Ovary (tissue), 9 donors: ENCODE data around the gene RAB3B. TPM values are rescaled to one million over a fixed set of nuclear protein-coding genes. Genes with fewer than 3 reads are reported as not detected.

Source experiments
- DNase-seq, 5 donors: peaks; one replicate each; pipeline ENCODE4 v3.0.0-alpha.2; 2019 to 2020
- H3K27ac ChIP-seq, 2 donors: fragments of 200-600 bp; one replicate each; pipeline versions ENCODE4 v1.5.1 to v1.8.0; 2019 to 2022
- H3K27me3 ChIP-seq: fragments of 200-600 bp; one replicate; pipeline ENCODE4 v1.8.0; 2022
- H3K36me3 ChIP-seq: fragments of 200-600 bp; sonication (generic); one replicate; pipeline ENCODE4 v1.5.1; 2019
- H3K4me1 ChIP-seq: one replicate; pipeline ENCODE4 v1.8.1; 2013; ENCODE audit warnings: mild to moderate bottlenecking, moderate library complexity; ENCODE audit not compliant: insufficient read depth
- H3K4me3 ChIP-seq: fragments of 200-600 bp; sonication (generic); one replicate; pipeline ENCODE4 v1.5.1; 2017
- H3K9me3 ChIP-seq, 2 donors: fragments of 200-600 bp in 1 of 2; sonication (generic) in 1 of 2; one replicate each; pipeline versions ENCODE4 v1.5.1 to v1.8.1; 2013 to 2019; ENCODE audit warnings: mild to moderate bottlenecking in 1 of 2, moderate library complexity in 1 of 2
- EP300 ChIP-seq: sonication (generic); formaldehyde crosslinking; IDR thresholded peaks from one replicate; pipeline ENCODE4 v1.6.1; 2017; ENCODE audit warnings: antibody characterized with exemption
- POLR2A ChIP-seq: fragments of 450-650 bp; IDR thresholded peaks from one replicate; pipeline ENCODE4 v1.6.1; 2017; ENCODE audit warnings: antibody characterized with exemption, mild to moderate bottlenecking, moderate library complexity
- WGBS, 3 donors: extraction: QIAGEN DNeasy Blood & Tissue Kit in 1 of 3; methylation state at CpG; one replicate each; pipeline versions ENCODE4 v1.1.5 to v1.1.7; 2013 to 2017; 5-methylcytosine and 5-hydroxymethylcytosine counted together
- intact Hi-C, 4 donors: fragments of 100-400 bp; cut with DNase I; formaldehyde crosslinking; loops; one replicate each; pipeline versions ENCODE4 v1.11.0 to v1.15.1; 2022 to 2023
- polyA plus RNA-seq, 2 donors: library from polyadenylated mRNA; stranded (reverse); fragments of 200-250 nt in 1 of 2; fragments of 350-450 nt in 1 of 2; fragmentation: Illumina TruSeq in 1 of 2; extraction: RNeasy Lipid Tissue Mini Kit (QIAGEN cat#74804) in 1 of 2; gene quantifications; one replicate each; pipeline ENCODE4 v1.2.3, GENCODE V29; 2013 to 2014
- total RNA-seq, 7 donors: library from RNA; depleted of rRNA in 2 of 7; stranded (reverse); fragments of >200 nt in 2 of 7; fragmentation: NEBNext Ultra II Directional in 3 of 7; extraction: Animal tissue kit (Norgen Biotek cat#: 25700) in 3 of 7; gene quantifications; one replicate each; pipeline versions ENCODE4 v1.1.0 to v1.2.4, GENCODE V29; 2016 to 2023
- TF ChIP-seq, protein P1 (sequence below), 3 donors: fragments of 450-650 bp in 2 of 3; fragments of 200-600 bp in 1 of 3; IDR thresholded peaks; one replicate each; pipeline versions ENCODE4 v1.5.1 to v1.8.0; 2016 to 2022; ENCODE audit warnings: antibody characterized with exemption in 3 of 3, mild to moderate bottlenecking in 1 of 3
- donor health status: DM: no; HTN: no; CAD: no; lungs with moderate emphysema.
- donor health status: DM: no; HTN: no; CAD: no.
- donor health status: Bipolar disorder and iron deficiency.
- donor health status: DM: yes; HTN: yes; CAD: no.
- donor health status: DM: no; HTN: no; CAD: no.
- donor health status: DM: yes; HTN: yes; CAD: no.

RAB3B gene
- total and polyA plus RNA-seq, 9 donors: 1.1 to 8.2 (median 2.9) TPM

- Histone ChIP-seq H3K27ac (no peak overlapping the region), H3K27me3 (no peaks in the 10 kb centered on the region), H3K9me3 (no peaks in the 10 kb centered on the region), H3K4me1 (no peaks in the 10 kb centered on the region), H3K4me3 (no peak overlapping the region), H3K36me3 (no peaks in the 10 kb centered on the region)
- WGBS, 3 donors: 93 to 100% (median 97%) methylated on average over 1 of the region's 1 CpG
- DNase-seq: no peak
- no peak for TF ChIP-seq POLR2A
- no peak for TF ChIP-seq EP300
- TF ChIP-seq, protein P1, sequence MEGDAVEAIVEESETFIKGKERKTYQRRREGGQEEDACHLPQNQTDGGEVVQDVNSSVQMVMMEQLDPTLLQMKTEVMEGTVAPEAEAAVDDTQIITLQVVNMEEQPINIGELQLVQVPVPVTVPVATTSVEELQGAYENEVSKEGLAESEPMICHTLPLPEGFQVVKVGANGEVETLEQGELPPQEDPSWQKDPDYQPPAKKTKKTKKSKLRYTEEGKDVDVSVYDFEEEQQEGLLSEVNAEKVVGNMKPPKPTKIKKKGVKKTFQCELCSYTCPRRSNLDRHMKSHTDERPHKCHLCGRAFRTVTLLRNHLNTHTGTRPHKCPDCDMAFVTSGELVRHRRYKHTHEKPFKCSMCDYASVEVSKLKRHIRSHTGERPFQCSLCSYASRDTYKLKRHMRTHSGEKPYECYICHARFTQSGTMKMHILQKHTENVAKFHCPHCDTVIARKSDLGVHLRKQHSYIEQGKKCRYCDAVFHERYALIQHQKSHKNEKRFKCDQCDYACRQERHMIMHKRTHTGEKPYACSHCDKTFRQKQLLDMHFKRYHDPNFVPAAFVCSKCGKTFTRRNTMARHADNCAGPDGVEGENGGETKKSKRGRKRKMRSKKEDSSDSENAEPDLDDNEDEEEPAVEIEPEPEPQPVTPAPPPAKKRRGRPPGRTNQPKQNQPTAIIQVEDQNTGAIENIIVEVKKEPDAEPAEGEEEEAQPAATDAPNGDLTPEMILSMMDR (IDR thresholded peaks at IDR 0.05): no peak
- intact Hi-C loops: no loop called here
Measured at GRCh38 chr1:51933344-51933743, 57.2 kb downstream of the RAB3B start.

DNA sequence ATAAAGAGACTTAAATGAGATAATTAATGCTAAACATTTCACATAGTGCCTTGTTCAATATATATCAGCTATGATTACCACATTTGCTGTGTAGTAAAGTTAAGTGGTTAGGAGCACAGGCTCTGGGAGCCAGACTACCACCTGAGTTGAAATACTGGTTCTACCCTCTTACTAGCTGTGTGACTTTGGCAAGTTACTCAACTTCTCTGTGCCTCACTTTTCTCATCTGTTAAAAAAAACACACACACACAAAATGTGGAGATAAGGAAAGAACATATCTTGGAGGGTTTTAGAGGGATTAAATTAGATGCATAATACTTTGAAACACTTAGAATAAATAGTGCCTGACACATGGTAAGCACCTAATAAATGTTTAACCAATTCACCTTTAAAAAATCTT lies 60.2 kb downstream of the RAB3B start:
- intact Hi-C loops: no loop called here
- no peak for DNase-seq
- no peaks in the 10 kb centered on the region for H3K27me3 ChIP-seq

GRCh38 chr1:51928896-51929295 lies 61.6 kb downstream of the RAB3B start:
- 57 to 84% (median 79%) methylated on average over 1 of the region's 1 CpG for WGBS, 3 donors
- Histone ChIP-seq H3K36me3 (no peaks in the 10 kb centered on the region), H3K27me3 (no peaks in the 10 kb centered on the region), H3K4me3 (no peak overlapping the region), H3K4me1 (no peaks in the 10 kb centered on the region), H3K27ac (no peak overlapping the region), H3K9me3 (no peaks in the 10 kb centered on the region)
- no peak for DNase-seq
- TF ChIP-seq POLR2A (no peak), EP300 (no peak)
- TF ChIP-seq, protein P1 (IDR thresholded peaks at IDR 0.05): no peak
- intact Hi-C loops: no loop called here

More for the DNA sequence above, 60.2 kb downstream of the RAB3B start:
- H3K36me3 ChIP-seq: no peaks in the 10 kb centered on the region
- no peak for TF ChIP-seq EP300
- TF ChIP-seq, protein P1 (IDR thresholded peaks at IDR 0.05): no peak
- no peak for TF ChIP-seq POLR2A
- no peak overlapping the region for H3K4me3 ChIP-seq
- H3K9me3 ChIP-seq: no peaks in the 10 kb centered on the region
- H3K27ac ChIP-seq: no peak overlapping the region
- H3K4me1 ChIP-seq: no peaks in the 10 kb centered on the region

DNA sequence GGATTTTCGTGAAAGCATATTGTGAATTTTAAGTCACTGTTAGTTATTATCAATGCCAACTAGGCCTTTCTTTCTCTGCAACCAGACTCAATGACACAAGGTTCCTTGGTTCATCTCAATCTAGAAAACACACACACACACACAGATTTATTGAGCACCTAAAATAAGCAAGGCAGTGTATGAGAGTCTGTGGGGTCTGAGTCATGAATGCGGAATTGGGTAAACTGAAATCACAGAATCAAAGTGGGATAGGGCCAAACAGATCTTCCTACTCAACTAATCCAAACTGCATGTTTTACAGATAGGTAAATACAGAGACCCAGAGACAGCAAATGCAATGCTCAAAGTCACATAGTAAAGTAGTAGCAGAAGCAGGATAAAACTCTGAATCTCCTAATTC lies 63.5 kb downstream of the RAB3B start:
- H3K27me3 ChIP-seq: no peaks in the 10 kb centered on the region
- no peaks in the 10 kb centered on the region for H3K4me1 ChIP-seq
- TF ChIP-seq EP300 (no peak), POLR2A (no peak)
- TF ChIP-seq, protein P1 (IDR thresholded peaks at IDR 0.05): no peak
- no peak overlapping the region for H3K4me3 ChIP-seq
- intact Hi-C loops: no loop called here
- H3K36me3 ChIP-seq: no peaks in the 10 kb centered on the region
- no peak overlapping the region for H3K27ac ChIP-seq
- no peak for DNase-seq
- no peaks in the 10 kb centered on the region for H3K9me3 ChIP-seq
- 86 to 93% (median 92%) methylated on average over 2 of the region's 2 CpGs for WGBS, 3 donors
